CD4-positive, alpha-beta T cell treated with Interferon alpha-2 for 1 hour (primary cell): ENCODE results near the gene EGFR.

Source experiments
- DNase-seq, 2 donors: peaks; one replicate each; pipeline ENCODE4 v3.0.0-alpha.2; 2020 to 2022

The EGFR gene

GRCh38 chr7:55178292-55178862 lies 159.6 kb downstream of the EGFR start:
- DNase-seq = no peak

- DNase-seq = no peak
These were observed 160.3 kb downstream of the EGFR start for GRCh38 chr7:55178863-55179773.

GRCh38 chr7:55179931-55180682 lies 161.3 kb downstream of the EGFR start:
- DNase-seq = no peak

GRCh38 chr7:55180963-55181542 lies 162.2 kb downstream of the EGFR start:
- no peak for DNase-seq

- DNase-seq = no peak
These were observed 162.9 kb downstream of the EGFR start for GRCh38 chr7:55181762-55182161.

GRCh38 chr7:55183897-55184296 lies 165.1 kb downstream of the EGFR start:
- DNase-seq = no peak

GRCh38 chr7:55185321-55185802 lies 166.5 kb downstream of the EGFR start:
- DNase-seq = no peak

GRCh38 chr7:55185941-55186609 lies 167.3 kb downstream of the EGFR start:
- no peak for DNase-seq

- no peak for DNase-seq
These were observed 169.1 kb downstream of the EGFR start for GRCh38 chr7:55187701-55188491.

GRCh38 chr7:55188590-55189138 lies 169.8 kb downstream of the EGFR start:
- no peak for DNase-seq

- DNase-seq = no peak
These were observed 170.4 kb downstream of the EGFR start for GRCh38 chr7:55189146-55189766.

- DNase-seq = no peak
These were observed 171.1 kb downstream of the EGFR start for GRCh38 chr7:55189878-55190436.

- DNase-seq = no peak
These were observed 171.8 kb downstream of the EGFR start for GRCh38 chr7:55190511-55191160.

GRCh38 chr7:55191161-55191925 lies 172.5 kb downstream of the EGFR start:
- no peak for DNase-seq

- no peak for DNase-seq
These were observed 173.3 kb downstream of the EGFR start for GRCh38 chr7:55191926-55192692.

- no peak for DNase-seq
These were observed 173.9 kb downstream of the EGFR start for GRCh38 chr7:55192723-55193122.

- no peak for DNase-seq
These were observed 174.4 kb downstream of the EGFR start for GRCh38 chr7:55193245-55193644.

GRCh38 chr7:55194522-55194921 lies 175.7 kb downstream of the EGFR start:
- DNase-seq = no peak
